Gastrocnemius medialis (tissue), 4 donors: Measurements from ENCODE around the gene NRG2. TPM values are rescaled to one million over a fixed set of nuclear protein-coding genes. Genes with fewer than 3 reads are reported as not detected.
A peak's percentile ranks its signal among the peaks of the same experiment; 100 is the strongest.

Experiments
- ATAC-seq, 2 donors: fragments of 150-250 bp; one replicate each; pipeline ENCODE4 v1.9.1; 2016
- DNase-seq, 2 donors: peaks; one replicate each; pipeline ENCODE4 v3.0.0-alpha.2; 2019
- H3K27ac ChIP-seq, 4 donors: fragments of 200-600 bp; sonication (generic); 1 replicate in 1 of 4; 2 replicates in 3 of 4; pipeline ENCODE4 v1.5.1; 2016 to 2018; ENCODE audit warnings: mild to moderate bottlenecking in 2 of 4, moderate library complexity in 1 of 4
- H3K27me3 ChIP-seq, 3 donors: fragments of 200-600 bp; sonication (generic) in 2 of 3; 1 replicate in 1 of 3; 2 replicates in 2 of 3; pipeline versions ENCODE4 v1.5.1 to v1.6.0; 2016 to 2019; ENCODE audit warnings: mild to moderate bottlenecking in 1 of 3, moderate library complexity in 1 of 3
- H3K36me3 ChIP-seq, 2 donors: fragments of 200-600 bp; sonication (generic) in 1 of 2; one replicate each; pipeline ENCODE4 v1.5.1; 2017 to 2018
- H3K4me1 ChIP-seq, 2 donors: fragments of 200-600 bp; sonication (generic) in 1 of 2; one replicate each; pipeline ENCODE4 v1.5.1; 2016 to 2017; ENCODE audit warnings: mild to moderate bottlenecking in 2 of 2
- H3K4me3 ChIP-seq, 4 donors: fragments of 200-600 bp; sonication (generic) in 3 of 4; 1 replicate in 1 of 4; 2 replicates in 3 of 4; pipeline ENCODE4 v1.5.1; 2016 to 2019; ENCODE audit warnings: mild to moderate bottlenecking in 2 of 4
- H3K9me3 ChIP-seq, 3 donors: fragments of 200-600 bp; sonication (generic) in 2 of 3; 1 replicate in 1 of 3; 2 replicates in 2 of 3; pipeline ENCODE4 v1.5.1; 2016 to 2019
- CTCF ChIP-seq, 5 experiments: fragments of 450-650 bp in 3 of 5; fragments of 200-600 bp in 2 of 5; sonication (generic) in 2 of 5; IDR thresholded peaks in 4 of 5; conservative IDR thresholded peaks in 1 of 5; 1 replicate in 4 of 5; 2 replicates in 1 of 5; pipeline ENCODE4 v1.5.1; 2016 to 2019; ENCODE audit warnings: antibody characterized with exemption in 5 of 5, mild to moderate bottlenecking in 3 of 5, moderate library complexity in 3 of 5
- POLR2A ChIP-seq, 2 donors: fragments of 450-650 bp; IDR thresholded peaks; one replicate each; pipeline ENCODE4 v1.6.1; 2017; ENCODE audit warnings: antibody characterized with exemption in 2 of 2, mild to moderate bottlenecking in 2 of 2, moderate library complexity in 2 of 2
- in situ Hi-C, 4 donors: fragments of 200-750 bp; cut with MboI; loops; one replicate each; pipeline versions ENCODE4 v1.15.0 to v1.8.0; 2017; ENCODE audit warnings: low sequenced_read_pairs in 4 of 4
- intact Hi-C: fragments of 100-400 bp; cut with DNase I; formaldehyde crosslinking; loops from one replicate; pipeline ENCODE4 v1.15.1; 2023; ENCODE audit warnings: low total_unique reads
- total RNA-seq, 4 donors: library from RNA; depleted of rRNA; stranded (reverse); fragments of >200 nt; gene quantifications; one replicate each; pipeline versions ENCODE4 v1.1.0 to v1.2.3, GENCODE V29; 2016

The NRG2 gene
- total RNA-seq, 4 donors from 2014 or later, result 10.3 to 28.8 (median 20.0) TPM

GRCh38 chr5:139848508-139849100 lies 194.5 kb downstream of the NRG2 start:
- peaks cover 0 to 11% of the 10 kb centered on the region in 2 donors for H3K4me1 ChIP-seq
- H3K27ac ChIP-seq, result peak overlapping the region in 2 of 4 donors; percentile 18 to 47
- H3K9me3 ChIP-seq, result no peaks in the 10 kb centered on the region
- H3K4me3 ChIP-seq, result peak overlapping the region; percentile 28 to 55 (median 47)
- intact Hi-C loops, result loop anchor here (10.0 kb wide), 1 partner anchor 306 kb away; no protein-coding TSS in a partner anchor
- ATAC-seq (peak in 1 of 2 donors; percentile 7), DNase-seq (no peak)
- no peaks in the 10 kb centered on the region for H3K27me3 ChIP-seq
- in situ Hi-C loops, result no loop called here
- H3K36me3 ChIP-seq, result peaks cover 0 to 29% of the 10 kb centered on the region in 2 donors
- TF ChIP-seq POLR2A (IDR thresholded peaks at IDR 0.05) (no peak), CTCF (IDR thresholded peaks at IDR 0.05 in 4 of 5, conservative IDR thresholded peaks at IDR 0.05 in 1 of 5) (no peak)

- TF ChIP-seq POLR2A (IDR thresholded peaks at IDR 0.05), result no peak
- no peak for TF ChIP-seq CTCF (IDR thresholded peaks at IDR 0.05 in 4 of 5, conservative IDR thresholded peaks at IDR 0.05 in 1 of 5)
Observed at GRCh38 chr5:139847790-139848507, 195.2 kb downstream of the NRG2 start.

DNA sequence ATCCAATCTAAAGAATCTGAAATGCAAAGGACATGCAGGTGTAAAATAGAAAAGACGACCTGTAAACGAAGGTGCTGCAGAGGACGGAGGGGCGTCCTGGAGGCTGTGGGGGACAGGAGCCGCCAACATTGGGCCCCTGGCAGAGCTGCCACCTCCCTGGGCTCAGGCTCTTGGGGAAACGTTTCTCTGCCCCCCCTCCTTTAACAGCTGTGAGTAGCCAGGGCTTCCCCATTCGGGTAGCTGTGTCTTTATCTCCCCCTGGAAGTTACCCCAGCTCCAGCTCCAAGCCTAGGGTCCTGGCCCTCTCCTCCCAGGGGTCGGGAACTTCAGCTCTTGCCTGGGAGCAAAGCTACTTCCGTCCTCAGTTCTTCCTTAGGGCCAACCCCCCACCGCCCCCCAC lies 196.0 kb downstream of the NRG2 start:
- no peak for TF ChIP-seq POLR2A (IDR thresholded peaks at IDR 0.05)
- no peak for TF ChIP-seq CTCF (IDR thresholded peaks at IDR 0.05 in 4 of 5, conservative IDR thresholded peaks at IDR 0.05 in 1 of 5)
- intact Hi-C loops (loop anchor here (10.0 kb wide), 1 partner anchor 308 kb away; no protein-coding TSS in a partner anchor), in situ Hi-C loops (no loop called here)
- ATAC-seq (no peak), DNase-seq (no peak)
- peaks cover 0 to 14% of the 10 kb centered on the region in 2 donors for H3K36me3 ChIP-seq
- no peaks in the 10 kb centered on the region for H3K9me3 ChIP-seq
- H3K27me3 ChIP-seq, result no peaks in the 10 kb centered on the region
- H3K4me3 ChIP-seq, result no peak overlapping the region
- H3K4me1 ChIP-seq, result peaks cover 0 to 11% of the 10 kb centered on the region in 2 donors
- H3K27ac ChIP-seq, result no peak overlapping the region

More at GRCh38 chr5:139847790-139848507, 195.2 kb downstream of the NRG2 start:
- Histone ChIP-seq H3K36me3 (peaks cover 0 to 22% of the 10 kb centered on the region in 2 donors), H3K4me1 (peaks cover 0 to 11% of the 10 kb centered on the region in 2 donors), H3K9me3 (no peaks in the 10 kb centered on the region), H3K27ac (peak overlapping the region in 2 of 4 donors; percentile 31 to 47), H3K4me3 (peak overlapping the region; percentile 28 to 55 (median 47)), H3K27me3 (no peaks in the 10 kb centered on the region)
- in situ Hi-C loops (no loop called here), intact Hi-C loops (loop anchor here (10.0 kb wide), 1 partner anchor 307 kb away; no protein-coding TSS in a partner anchor)
- no peak for DNase-seq
- ATAC-seq, result peak; percentile 42 to 48

- TF ChIP-seq CTCF (IDR thresholded peaks at IDR 0.05 in 4 of 5, conservative IDR thresholded peaks at IDR 0.05 in 1 of 5), result no peak
- TF ChIP-seq POLR2A (IDR thresholded peaks at IDR 0.05), result no peak
- peak in 1 of 2 donors; percentile 60 for DNase-seq
- H3K4me1 ChIP-seq, result peaks cover 0 to 11% of the 10 kb centered on the region in 2 donors
- no peak overlapping the region for H3K27ac ChIP-seq
- H3K4me3 ChIP-seq, result no peak overlapping the region
- H3K27me3 ChIP-seq, result no peaks in the 10 kb centered on the region
- H3K36me3 ChIP-seq, result peaks cover 0 to 4% of the 10 kb centered on the region in 2 donors
- intact Hi-C loops, result loop anchor here (10.0 kb wide), 1 partner anchor 309 kb away; no protein-coding TSS in a partner anchor
- H3K9me3 ChIP-seq, result no peaks in the 10 kb centered on the region
- in situ Hi-C loops, result no loop called here
- peak in 1 of 2 donors; percentile 22 for ATAC-seq
Observed at GRCh38 chr5:139845846-139846681, 197.0 kb downstream of the NRG2 start.
